H7 (cell line): ENCODE data around the gene SNTB2. TPM values are rescaled to one million over a fixed set of nuclear protein-coding genes. Genes with fewer than 3 reads are reported as not detected.

Experiments
- DNase-seq: peaks from one replicate; pipeline ENCODE4 v3.0.0; 2012
- H3K27me3 ChIP-seq: 2 replicates; pipeline ENCODE4 v1.6.0; 2011; ENCODE audit warnings: mild to moderate bottlenecking, low read length; ENCODE audit not compliant: control insufficient read depth, insufficient read depth
- H3K36me3 ChIP-seq: replicated peaks from 2 replicates; pipeline ENCODE4 v1.5.1; 2011; ENCODE audit warnings: low read length; ENCODE audit not compliant: control insufficient read depth, insufficient read depth
- H3K4me3 ChIP-seq: 2 replicates; pipeline ENCODE4 v1.5.1; 2011; ENCODE audit warnings: low read depth, mild to moderate bottlenecking, control low read depth, low read length, moderate library complexity; ENCODE audit not compliant: insufficient read depth
- total RNA-seq: library from RNA; depleted of rRNA; stranded (reverse); fragments of >200 nt; shearing (Covaris generic); gene quantifications from 2 replicates; pipeline ENCODE4 v1.2.3, GENCODE V29; 2014

Gene SNTB2
- total RNA-seq, 1 experiment from 2014 or later = 7.9 TPM

DNA sequence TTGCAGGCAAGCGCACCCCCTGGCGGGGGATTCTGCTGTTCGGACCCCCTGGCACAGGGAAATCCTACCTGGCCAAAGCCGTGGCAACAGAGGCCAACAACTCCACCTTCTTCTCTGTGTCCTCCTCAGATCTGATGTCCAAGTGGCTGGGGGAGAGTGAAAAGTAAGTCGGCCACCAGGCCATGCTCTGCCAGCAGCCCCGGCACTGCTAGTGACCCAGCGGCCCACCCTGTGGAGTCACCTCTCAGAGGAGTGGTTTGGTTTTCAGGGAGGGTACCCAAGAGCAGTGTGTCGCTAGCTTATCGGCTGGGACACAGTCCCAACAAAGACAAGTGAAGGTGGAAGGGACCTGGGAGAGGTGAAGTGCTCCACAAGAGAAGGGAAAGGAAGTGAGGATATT is 132.4 kb downstream of the SNTB2 start:
- H3K4me3 ChIP-seq = no peak overlapping the region
- no peaks in the 10 kb centered on the region for H3K27me3 ChIP-seq
- peaks cover 52% of the 10 kb centered on the region for H3K36me3 ChIP-seq
- DNase-seq = no peak

DNA sequence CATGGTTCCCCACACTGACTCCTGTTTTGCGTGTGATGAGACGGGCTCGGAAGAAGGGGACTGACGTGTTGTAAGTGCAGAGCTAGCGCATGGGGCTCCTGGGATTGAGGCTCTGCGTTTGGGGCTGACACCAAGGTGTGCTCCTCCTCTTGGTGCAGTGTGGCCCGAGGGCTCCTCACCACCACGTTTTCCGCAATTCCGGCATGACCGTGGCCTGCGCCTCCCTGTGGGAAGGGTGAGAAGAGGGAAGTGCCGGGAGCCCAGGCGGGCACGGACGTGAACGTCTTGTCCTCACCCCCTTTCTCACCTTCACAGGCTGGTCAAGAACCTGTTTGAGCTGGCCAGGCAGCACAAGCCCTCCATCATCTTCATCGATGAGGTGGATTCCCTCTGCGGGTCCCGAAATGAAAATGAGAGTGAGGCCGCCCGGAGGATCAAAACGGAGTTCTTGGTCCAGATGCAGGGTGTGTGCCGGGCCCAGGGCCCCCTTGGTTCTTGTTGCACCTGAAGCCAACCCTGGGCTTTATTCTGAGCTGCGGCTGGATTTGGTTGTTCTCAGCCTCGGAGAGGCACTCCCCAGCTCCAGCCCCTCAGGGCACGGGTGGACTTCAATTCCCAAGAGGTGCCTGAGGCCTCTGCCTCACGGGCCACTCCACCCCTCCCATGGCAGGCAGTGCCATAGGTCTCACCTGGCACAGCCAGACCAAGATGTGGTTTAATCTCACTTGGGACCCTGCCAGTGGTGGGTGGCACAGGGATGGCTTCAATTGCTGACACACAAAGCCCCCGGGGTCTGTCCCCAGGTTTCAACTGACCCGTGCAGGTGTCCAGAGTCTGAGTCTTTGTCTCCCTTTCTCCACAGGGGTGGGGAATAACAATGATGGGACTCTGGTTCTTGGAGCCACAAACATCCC is 133.1 kb downstream of the SNTB2 start:
- no peak for DNase-seq
- no peaks in the 10 kb centered on the region for H3K27me3 ChIP-seq
- H3K36me3 ChIP-seq = peaks cover 53% of the 10 kb centered on the region
- H3K4me3 ChIP-seq = no peak overlapping the region

DNA sequence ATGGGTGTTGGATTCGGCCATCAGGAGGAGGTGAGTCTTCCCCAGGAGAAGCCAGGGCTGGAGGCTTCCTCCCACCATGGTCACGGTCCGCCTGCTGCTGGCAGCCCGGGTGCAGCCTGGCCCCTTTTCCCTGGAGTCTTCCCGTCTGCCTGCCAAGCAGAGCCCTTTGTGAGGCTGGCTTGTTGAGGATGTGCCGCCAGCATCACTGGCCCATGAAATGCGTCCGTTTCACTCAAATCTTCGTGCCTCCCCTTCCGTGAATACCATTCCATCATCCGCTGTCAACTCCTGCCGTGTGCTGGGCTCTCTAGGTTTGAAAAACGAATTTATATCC is 133.7 kb downstream of the SNTB2 start:
- Histone ChIP-seq H3K4me3 (no peak overlapping the region), H3K36me3 (peaks cover 51% of the 10 kb centered on the region), H3K27me3 (no peaks in the 10 kb centered on the region)
- DNase-seq = no peak

DNA sequence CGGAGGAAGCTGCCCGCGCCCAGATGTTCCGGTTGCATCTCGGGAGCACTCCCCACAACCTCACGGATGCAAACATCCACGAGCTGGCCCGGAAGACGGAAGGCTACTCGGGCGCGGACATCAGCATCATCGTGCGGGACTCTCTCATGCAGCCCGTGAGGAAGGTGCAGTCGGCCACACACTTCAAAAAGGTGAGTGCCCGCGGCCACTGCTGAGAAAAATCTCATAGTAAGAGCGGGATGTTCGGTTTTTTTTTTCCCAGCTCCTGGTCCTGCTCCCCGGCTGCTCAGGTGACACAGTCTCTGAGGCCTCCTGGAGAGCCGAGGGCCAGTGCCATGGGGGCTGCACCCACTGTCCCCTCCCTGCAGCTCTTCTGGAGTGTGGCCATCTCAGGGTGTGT is 134.1 kb downstream of the SNTB2 start:
- Histone ChIP-seq H3K27me3 (no peaks in the 10 kb centered on the region), H3K4me3 (no peak overlapping the region), H3K36me3 (peaks cover 52% of the 10 kb centered on the region)
- no peak for DNase-seq

DNA sequence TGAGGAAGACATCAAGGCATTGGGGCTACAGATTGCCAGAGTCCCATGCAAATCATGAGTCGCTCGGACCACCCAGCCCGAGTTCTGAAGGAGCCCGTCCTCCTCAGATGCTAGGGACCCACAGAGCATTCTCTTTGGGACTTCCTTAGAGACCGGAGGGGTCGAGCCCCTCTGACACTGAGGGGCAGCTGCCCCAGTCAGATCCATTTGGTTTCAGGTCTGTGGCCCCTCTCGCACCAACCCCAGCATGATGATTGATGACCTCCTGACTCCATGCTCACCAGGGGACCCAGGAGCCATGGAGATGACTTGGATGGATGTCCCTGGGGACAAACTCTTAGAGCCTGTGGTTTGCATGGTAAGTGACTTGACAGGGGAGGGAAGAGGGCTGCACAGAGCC is 135.4 kb downstream of the SNTB2 start:
- Histone ChIP-seq H3K27me3 (no peaks in the 10 kb centered on the region), H3K36me3 (peaks cover 55% of the 10 kb centered on the region)
- DNase-seq = no peak

DNA sequence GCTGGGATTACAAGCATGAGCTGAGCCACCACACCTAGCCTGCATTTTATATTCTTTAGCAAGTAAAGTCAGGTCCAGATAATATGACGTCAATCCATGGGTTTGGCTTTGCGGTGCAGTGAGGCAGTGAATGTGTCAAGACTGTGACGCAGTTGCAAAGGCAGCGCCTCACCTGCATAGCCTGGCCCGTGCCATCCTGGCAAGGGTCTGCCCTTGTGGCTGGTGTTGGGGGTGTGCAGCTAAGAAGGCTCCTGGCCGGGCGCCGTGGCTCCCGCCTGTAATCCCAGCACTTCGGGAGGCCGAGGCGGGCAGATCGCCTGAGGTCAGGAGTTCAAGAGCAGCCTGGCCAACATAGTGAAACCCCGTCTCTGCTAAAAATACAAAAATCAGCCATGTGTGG is 136.5 kb downstream of the SNTB2 start:
- no peaks in the 10 kb centered on the region for H3K27me3 ChIP-seq
- H3K4me3 ChIP-seq = no peak overlapping the region
- DNase-seq = no peak
- peaks cover 55% of the 10 kb centered on the region for H3K36me3 ChIP-seq

More for the DNA sequence above, 135.4 kb downstream of the SNTB2 start:
- H3K4me3 ChIP-seq = no peak overlapping the region

DNA sequence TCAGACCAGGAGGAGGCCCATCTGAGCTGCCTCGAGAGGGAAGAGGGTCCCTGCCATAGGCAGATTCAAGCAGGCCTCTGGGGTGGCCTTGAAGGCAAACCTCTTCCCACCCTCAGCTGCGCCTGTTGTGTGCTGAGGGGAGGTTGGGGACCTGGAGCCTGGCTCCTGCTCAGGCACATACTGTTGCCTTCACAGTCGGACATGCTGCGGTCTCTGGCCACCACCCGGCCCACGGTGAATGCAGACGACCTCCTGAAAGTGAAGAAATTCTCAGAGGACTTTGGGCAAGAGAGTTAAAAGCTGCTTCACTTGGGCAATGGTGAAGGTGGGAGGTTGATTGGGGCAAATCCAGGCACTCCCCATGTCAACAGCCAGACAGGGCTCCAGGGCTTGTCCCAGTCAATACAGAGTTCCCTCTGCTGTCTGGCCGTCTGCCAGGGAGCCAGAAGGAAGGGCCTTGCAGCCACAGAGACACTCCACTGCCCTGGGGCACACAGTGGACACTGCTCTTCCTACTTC is 137.1 kb downstream of the SNTB2 start:
- Histone ChIP-seq H3K36me3 (peaks cover 52% of the 10 kb centered on the region), H3K27me3 (no peaks in the 10 kb centered on the region), H3K4me3 (no peak overlapping the region)
- no peak for DNase-seq

DNA sequence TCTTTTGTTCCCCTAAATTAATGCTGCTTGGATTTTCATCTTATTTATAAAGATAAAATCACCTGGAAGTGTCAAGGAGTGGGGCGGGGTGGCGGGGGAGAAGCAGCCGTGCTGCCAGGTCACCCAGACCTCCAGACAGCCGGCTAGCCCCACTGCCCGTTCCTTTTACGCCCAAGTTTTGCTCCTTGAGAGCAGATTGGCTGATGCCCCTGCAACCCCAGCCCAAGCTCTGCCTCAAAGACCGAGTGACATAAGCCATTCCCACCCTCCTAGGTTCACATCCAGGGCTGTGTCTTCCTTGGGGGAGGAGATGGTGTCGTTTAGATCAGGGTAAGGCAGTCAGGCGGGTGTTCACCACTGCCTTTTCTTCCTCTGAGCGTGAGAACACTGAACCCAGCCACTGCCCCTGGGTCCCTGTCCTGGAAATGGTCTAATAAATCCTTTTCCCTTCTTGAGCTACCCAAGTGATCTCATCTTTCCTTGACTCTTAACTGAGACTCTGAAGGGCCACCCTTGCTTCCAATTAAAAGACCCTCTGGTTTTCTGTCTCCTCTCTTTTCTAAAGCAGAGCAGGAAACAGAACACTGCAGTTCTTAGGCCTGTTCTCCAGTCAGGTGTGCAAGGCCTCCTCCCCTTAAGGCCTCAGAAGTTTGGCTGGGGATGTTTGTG is 137.8 kb downstream of the SNTB2 start:
- H3K36me3 ChIP-seq = peaks cover 46% of the 10 kb centered on the region

DNA sequence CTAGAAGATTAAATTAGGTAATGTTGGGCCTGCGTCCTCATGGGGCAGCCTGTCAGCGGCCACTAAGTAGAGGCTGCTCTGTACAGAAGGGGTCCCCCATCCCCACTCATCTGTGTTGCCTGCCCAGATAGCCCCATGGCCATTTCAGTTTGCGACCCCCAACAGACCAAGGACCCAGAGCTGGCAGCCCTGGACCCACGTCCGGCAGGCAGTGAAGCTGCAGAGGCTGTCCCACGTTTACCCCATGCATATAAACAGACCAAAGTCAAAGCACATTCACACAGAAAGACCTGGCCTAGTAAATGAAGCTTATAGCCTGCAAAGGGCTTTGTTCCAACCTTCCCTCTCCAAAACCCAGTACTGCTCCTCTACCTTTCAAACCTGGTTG is 138.8 kb downstream of the SNTB2 start:
- DNase-seq = no peak
- Histone ChIP-seq H3K27me3 (no peaks in the 10 kb centered on the region), H3K36me3 (peaks cover 37% of the 10 kb centered on the region), H3K4me3 (no peak overlapping the region)

More for the DNA sequence above, 137.8 kb downstream of the SNTB2 start:
- no peaks in the 10 kb centered on the region for H3K27me3 ChIP-seq
- DNase-seq = no peak
- H3K4me3 ChIP-seq = no peak overlapping the region

DNA sequence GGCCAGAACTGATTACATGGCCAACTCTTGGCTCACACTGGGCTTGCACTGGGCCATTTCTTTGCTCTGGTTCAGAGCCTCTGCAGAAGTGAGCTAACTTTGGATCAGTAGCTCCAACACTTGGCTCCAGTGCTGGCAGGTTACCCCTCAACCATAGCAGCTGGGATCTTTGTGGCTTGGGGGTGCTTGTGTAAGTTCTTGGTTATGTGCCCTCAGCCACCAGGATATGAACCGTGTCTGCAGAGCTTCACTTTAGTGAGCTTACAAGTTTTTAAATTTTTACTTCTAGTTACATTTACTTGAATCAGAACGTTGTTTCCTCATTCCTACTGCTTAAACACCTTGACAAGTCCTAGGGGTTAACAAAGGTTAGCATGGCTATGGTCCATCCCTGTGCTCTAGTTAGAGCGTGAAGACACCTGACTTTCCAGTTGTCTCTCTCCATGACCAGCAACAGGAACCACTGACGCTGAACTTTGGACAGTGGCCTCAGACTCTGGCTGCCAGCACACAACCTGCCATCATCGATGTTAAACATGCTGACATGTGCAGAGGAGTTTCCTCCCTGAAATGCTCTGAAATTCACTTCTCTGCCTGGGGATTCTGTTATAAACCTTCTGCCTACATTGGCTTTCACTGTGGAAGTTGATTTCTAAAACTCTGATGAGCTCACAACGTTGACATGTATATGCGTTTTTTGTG is 139.4 kb downstream of the SNTB2 start:
- H3K36me3 ChIP-seq = peaks cover 35% of the 10 kb centered on the region
- no peak for DNase-seq
- H3K27me3 ChIP-seq = no peaks in the 10 kb centered on the region
- no peak overlapping the region for H3K4me3 ChIP-seq

DNA sequence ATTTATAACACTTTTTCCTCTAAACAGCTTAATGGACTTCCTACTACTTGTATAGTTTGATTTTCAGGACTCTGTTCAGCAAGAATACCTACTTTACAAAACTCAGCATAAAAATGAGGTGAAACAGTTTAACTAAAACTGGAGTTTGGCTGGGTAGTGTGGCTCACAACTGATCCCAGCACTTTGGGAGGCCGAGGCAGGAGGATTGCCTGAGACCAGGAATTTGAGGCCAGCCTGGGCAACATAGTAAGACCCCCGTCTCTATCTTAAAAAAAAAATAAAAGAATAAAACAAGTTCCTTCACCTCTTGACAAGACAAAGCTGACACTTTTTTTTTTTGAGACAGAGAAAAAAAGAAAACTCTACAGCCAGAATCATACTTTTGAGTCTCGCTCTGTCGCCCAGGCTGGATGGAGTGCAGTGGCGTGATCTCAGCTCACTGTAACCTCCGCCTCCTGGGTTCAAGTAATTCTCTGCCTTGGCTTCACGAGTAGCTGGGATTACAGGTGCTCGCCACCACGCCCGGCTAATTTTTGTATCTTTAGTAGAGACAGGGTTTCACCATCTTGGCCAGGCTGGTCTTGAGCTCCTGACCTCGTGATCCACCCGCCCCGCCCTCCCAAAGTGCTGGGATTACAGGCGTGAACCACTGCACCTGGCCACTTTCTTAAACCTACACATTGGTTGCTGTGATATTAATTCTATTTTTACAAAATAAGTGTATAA is 140.8 kb downstream of the SNTB2 start:
- no peak for DNase-seq
- peaks cover 31% of the 10 kb centered on the region for H3K36me3 ChIP-seq
- H3K4me3 ChIP-seq = no peak overlapping the region
- no peaks in the 10 kb centered on the region for H3K27me3 ChIP-seq

DNA sequence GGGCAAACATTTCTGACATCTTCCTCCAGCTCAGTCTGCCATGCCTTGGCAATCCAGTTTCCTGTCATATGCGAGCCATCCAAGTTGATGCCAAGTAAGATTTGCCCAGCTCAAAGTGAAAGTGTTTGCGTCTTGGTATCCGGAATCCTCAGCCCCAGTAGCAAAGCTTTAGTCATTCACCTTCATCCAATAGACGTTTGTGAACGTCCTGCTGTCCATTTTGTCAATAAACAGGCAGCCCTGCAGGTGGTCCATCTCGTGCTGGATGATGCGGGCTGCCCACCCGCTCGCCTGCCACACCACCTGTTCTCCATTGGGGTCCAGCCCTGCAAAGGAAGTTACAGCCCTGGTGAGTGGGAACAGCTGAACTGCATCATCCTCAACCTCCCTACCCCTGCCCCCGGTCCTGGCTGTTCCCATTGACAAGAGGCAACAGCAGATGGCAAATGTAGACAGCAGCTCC is 141.9 kb downstream of the SNTB2 start:
- H3K27me3 ChIP-seq = no peaks in the 10 kb centered on the region
- peaks cover 31% of the 10 kb centered on the region for H3K36me3 ChIP-seq
- DNase-seq = peak; percentile 65
- peak overlapping the region; percentile 86; the same call in 1 of the 2 replicates for H3K4me3 ChIP-seq

DNA sequence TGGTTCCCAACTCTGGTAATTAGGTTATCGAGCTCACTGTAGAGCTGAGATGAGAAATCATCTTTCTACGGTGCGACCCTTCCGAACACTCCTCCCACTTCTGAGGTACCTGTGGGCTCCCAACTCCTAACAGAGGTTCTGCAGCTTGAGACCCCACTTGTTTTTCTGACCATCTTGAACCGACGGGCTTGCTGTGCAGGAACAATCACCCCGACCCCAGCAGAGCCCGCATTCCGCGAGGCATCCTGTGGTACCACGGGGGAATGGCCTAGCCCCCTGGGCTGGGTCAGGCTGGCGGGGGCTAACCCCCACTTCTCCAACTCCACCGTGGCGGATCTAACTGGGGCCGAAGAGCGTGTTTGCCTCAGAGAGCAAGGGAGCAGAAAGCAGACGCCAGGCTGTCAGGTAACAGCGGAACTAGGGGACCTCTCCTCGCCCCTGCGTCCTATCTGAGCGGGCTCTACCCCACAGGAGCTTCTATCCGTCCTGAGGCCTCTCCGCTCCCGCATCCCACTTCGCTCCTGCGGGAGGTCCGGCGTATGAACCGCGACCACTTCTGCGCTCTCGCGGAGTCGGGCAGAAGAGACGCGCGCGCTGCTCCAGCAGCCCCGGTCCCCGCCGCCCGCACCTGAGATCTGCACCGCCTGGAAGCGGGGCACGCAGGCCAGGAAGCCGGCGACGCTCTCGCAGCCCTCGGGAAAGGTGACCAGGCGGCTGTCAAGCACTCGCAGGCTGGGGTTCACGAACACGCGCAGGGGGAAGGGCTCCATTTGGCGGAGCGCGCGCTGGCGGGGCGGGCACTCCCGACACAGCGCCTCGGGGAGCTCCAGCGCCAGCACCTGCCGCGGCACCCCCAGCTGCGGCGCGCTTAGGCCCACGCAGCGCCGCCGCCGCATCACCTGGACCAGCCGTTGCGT is 142.7 kb downstream of the SNTB2 start:
- no peak for DNase-seq
- Histone ChIP-seq H3K4me3 (peak overlapping the region; percentile 86), H3K36me3 (peaks cover 31% of the 10 kb centered on the region), H3K27me3 (no peaks in the 10 kb centered on the region)
